NCI-H2107 treated with DMSO at 0.1 percent for 48 hours (cell line): ENCODE measurements around the gene CNGA1.
"Not testable (repeated sequence)": the region's sequence is repeated elsewhere in the genome, so short reads cannot be mapped to it uniquely, and the experiment has no call there.

ENCODE experiments used
- DNase-seq: peaks from one replicate; lab custom pipeline; 2025; ENCODE audit not compliant: unreplicated experiment; lab: John Stamatoyannopoulos, UW

Gene CNGA1

DNA sequence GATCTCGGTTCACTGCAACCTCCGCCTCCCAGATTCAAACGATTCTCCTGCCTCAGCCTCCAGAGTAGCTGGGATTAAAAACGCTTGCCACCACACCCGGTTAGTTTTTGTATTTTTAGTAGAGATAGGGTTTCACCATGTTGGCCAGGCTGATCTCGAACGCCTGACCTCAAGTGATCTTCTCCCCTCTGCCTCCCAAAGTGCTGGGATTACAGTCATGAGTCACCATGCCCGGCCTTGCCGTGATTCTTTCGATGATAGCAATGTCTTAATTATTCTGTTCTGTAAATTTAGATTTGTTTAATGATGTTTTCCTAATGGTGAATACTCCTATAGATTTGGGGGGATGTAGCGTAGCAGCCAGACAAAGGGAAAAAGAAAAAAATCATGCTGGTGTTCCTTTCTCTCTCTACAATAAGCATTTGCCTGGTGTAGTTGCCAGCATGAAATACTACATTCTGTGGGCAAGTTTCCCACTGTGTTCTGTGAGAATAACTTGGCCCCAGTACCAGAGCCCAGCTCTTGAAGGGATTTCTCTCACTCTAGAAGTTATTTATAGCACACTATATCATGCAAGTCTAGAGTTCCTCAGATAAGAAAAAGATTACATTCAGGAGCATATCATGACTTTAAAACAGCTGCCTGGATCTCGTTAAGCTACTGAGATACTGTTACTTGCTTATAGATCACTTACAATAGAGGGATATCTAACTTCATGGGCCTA lies 15.5 kb upstream of the CNGA1 start:
- DNase-seq: no peak

DNA sequence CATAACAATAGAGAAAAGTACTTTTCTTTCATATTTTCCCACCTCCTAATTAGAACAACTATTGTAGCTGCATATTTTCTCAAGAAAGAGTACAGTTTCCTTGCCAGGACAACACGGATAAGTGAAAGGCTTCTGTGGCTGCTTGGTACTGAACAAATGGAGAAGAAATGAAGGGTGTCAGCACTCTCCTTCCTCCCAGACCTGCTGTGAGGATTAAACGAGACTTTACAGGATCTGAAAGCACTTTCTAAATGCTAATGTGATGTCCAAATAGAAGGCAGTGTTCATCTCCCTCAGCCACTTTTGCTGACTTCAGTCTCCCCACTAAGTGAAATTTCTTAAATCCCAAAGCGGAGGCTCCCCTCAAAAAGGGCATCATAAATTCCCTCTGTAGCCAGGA lies 14.0 kb upstream of the CNGA1 start:
- DNase-seq: no peak

DNA sequence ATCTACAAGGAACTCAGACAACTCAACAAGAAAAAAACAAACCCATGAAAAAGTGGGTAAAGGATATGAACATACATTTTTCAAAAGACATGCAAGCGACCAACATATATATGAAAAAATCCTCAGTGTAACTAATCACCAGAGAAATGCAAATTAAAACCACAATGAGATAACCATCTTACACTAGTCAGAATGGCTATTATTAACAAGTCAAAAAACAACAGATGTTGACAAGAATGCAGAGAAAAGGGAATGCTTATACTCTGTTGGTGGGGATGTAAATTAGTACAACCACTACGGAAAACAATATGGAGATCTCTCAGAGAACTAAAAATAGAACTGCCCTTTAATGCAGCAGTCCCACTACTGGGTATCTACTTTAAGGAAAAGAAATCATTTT lies 12.2 kb upstream of the CNGA1 start:
- DNase-seq: no peak

- no peak for DNase-seq
These were observed 11.2 kb upstream of the CNGA1 start for GRCh38 chr4:48027653-48028052.

DNA sequence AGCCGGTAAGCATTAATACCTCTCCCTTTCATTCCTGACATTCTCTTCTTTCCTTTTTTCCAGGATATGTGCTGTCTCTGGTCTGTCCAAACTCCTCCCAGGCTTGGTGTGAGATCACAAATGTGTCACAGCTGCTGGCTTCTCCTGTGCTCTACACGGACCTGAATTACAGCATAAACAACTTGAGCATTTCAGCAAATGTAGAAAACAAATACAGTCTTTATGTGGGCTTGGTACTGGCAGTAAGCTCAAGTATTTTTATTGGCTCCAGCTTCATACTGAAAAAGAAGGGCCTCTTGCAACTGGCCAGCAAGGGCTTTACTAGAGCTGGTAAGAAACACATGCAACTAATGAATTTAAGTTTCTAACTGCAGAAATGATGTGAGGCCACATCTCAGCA lies 8.5 kb upstream of the CNGA1 start:
- no peak for DNase-seq

DNA sequence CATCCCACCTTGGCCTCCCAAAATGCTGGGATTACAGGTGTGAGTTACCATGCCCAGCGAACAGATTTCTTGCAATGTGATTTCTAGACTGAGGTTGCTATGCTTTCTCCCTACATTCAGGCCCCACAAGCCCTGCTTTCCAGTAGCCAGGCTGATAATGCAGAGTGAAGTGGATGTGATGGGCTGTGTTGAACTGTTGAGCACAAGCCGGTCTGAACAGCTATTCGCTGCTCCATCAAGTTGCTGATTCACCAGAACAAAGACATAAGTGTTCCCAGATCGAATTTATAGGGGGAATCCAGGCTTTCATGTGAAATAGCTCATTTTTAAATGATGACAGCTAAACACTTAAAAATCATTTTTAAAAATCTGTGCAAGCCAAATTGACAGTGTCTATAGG lies 8.0 kb upstream of the CNGA1 start:
- DNase-seq: no peak

DNA sequence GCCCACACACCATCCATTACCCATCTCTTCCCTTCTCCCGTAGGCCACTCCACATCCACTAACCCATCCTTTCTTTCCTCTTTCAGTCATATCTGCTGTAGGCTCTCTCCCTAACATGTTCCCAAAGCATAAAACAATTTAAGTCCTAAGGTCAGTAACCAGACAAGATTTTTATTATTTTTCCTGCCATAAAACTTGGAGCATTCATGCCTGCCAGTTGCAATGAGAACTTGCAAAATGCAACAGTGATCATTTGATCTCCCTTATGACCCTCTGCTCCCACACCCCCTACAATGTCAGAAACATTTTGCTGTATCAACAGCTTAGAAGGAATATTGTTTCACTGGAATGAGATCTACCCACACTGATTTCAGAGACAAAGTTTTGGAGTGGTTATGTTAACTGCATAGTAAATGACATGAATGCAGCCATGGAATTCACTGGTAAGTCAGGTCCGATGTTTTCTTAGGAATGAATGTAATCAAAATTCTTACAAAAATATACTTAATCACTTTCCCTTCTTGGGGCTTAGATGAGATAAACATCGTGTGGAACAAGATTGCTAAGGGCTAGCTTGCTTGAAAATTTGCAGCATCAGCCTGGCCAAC lies 5.8 kb upstream of the CNGA1 start:
- no peak for DNase-seq

GRCh38 chr4:48021100-48021499 lies 4.6 kb upstream of the CNGA1 start:
- no peak for DNase-seq

DNA sequence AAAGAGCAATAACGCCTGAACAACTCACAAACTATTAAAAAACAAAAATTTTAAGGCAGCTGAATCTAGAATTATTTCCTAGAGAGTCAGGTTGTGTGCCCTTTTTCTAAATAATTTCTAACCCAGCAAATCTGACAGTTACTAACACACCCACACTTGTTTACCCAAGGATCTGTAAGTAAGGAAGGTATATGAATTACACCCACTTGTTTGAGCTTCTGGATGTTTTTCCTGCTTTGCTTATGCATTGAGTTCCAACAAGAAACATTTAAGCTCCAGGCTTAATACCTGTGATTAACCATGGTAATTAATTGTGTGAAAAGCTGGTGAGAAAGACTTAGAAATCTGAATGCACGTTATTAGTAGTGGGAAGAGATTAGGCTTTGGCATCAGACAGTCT lies 1.6 kb upstream of the CNGA1 start:
- no peak for DNase-seq

DNA sequence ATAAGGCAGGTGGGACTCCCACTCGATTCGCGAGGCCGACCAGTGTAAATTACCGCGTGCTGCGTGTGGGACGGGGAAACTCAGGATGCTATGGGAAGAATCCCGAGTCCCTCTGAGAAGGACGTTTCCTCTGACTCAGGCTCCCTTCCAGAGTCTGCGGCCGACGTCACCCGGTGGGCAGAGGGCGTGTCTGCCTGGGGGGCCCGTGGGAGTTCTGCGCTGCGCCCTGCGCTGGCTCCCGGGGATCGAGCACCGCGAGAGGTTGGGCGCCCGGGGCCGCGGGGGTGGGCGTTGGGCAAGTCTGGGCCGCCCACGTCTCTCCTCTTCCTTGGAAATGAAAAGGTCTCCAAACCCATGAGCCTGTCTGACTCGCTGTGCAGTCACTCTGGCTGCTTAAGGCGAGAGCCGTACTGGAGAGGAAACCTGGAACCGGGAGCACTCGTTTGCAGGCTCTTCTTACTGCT lies 659 bp upstream of the CNGA1 start:
- DNase-seq: no peak

DNA sequence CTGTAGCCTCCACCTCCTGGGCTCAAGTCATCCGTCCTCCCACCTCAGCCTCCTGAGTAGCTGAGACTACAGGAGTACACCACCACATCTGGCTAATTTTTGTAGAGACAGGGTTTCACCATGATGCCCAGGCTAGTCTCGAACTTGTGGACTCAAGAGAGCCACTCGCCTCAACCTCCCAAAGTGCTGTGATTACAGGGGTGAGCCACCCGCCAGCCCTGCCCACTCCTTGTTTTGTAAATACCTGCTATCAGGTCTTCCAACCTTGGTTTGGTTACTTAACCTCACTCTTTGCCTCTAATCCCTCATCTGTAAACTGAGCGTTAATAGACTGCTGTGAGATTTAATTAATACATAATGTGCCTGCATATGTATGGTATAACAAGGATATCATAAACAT lies 803 bp downstream of the CNGA1 start:
- DNase-seq: no peak

DNA sequence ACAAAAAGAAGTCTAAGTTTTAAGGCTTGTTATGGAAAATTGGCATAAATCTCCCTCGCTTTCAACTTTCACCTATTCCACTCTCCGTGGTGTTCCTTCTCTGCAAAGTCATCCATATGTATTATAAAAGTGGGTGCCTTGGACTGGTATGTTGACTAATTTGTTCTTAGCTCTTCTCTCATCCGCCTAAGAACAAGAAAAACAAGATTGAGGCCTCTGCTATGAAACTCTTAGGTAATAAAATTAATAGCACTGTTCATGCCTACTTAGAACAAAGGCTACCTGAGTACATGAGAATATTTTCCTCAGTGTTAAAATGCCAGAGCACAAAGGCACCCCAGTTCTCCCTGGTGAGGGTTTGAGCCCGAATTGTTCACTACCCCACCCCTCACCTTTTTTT lies 1.3 kb downstream of the CNGA1 start:
- no peak for DNase-seq

DNA sequence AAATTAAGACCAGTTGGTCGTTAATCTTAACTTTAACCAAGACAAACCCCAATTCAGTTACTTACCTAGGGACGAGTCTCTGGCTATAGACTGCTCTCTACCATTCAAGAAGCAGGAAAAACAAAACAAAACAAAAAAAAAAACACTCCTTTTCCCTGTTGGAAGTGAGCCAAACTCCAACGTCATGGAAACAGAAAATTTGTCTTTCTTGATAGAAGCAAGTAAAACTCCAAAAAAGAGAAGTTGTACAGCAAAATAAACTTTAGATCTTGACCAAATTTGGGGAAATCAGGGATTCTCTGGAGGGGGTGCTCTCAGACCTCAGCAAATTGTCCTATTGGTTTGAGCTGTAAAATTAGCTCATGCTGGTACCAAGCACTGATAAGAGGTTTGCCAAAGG lies 3.7 kb downstream of the CNGA1 start:
- DNase-seq: no peak

- no peak for DNase-seq
These were observed 4.8 kb downstream of the CNGA1 start for GRCh38 chr4:48011722-48012121.

- DNase-seq: not testable (repeated sequence)
These were observed 5.6 kb downstream of the CNGA1 start for GRCh38 chr4:48010906-48011305.

- DNase-seq: no peak
These were observed 8.4 kb downstream of the CNGA1 start for GRCh38 chr4:48008021-48008596.

DNA sequence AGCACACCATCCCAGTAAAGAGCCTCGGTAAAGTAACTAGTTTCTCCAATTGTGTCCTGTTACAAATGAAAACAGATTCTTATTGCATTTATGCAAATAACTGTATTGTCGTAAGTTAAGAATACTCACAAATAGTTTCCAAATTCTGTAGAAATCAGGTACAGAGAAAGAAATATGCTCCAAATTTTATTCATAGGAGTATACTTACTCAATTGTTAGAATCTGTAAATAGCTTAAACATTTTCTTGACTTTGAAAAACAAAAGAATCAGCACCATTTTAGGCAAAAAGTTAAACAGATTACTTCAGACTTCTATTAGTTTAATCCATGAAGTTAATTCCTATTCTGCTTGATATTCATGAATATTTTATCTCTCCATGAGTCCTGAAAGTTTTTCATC lies 10.7 kb downstream of the CNGA1 start:
- DNase-seq: no peak

- not testable (repeated sequence) for DNase-seq
These were observed 12.9 kb downstream of the CNGA1 start for GRCh38 chr4:48003568-48003967.

DNA sequence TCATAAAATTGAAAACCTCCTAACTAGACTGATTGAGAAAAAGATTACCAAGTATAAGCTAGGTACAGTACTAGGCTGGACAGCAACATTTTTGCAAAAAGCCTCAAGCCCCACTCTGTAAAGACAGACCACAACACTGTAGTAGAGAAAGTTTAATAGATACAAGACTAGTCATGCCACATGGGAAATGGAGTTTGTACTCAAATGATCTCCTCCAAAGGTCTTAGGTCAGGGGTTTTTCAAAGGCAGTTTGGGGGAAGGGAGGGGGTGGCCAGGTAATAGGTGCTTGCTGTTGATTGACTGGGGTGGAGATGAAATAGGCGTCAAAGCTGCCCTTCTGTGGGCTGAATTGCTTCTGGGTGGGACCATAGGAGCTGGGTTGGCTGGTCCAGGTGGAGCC lies 14.2 kb downstream of the CNGA1 start:
- no peak for DNase-seq

- no peak for DNase-seq
These were observed 20.5 kb downstream of the CNGA1 start for GRCh38 chr4:47996021-47996420.

DNA sequence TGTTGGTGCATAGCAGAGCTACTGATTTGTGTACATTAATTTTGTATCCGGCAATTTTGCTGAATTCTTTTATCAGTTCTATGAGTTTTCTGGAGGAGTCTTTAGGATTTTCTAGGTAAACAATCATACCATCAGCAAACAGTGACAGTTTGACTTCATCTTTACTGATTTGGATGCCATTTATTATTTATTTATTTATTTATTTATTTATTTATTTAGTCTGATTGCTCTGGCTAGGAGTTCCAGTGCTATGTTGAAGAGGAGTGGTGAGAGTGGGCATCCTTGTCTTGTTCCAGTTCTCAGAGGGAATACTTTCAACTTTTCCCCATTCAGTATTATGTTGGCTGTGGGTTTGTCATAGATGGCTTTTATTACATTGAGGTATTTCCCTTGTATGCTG lies 24.0 kb downstream of the CNGA1 start:
- DNase-seq: not testable (repeated sequence)

GRCh38 chr4:47990145-47990544 lies 26.3 kb downstream of the CNGA1 start:
- no peak for DNase-seq

DNA sequence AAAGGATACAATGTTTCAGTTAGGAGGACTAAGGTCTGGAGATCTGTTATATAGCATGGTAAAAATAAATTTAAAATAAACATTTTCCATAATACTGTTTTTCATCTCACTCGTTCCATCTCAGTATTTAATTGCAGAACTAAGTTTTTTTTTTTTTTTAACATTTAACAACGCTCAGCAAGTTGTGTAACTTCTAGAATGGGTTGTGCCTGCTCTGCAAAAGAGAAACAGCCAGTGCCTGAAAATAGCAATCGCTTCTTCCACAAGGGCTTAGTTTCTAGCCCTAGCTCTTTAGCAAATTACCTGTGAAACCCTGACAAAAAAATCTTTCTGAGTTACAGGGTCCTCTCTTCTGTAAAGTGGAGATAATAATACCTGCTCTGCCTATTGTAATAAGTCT lies 41.9 kb downstream of the CNGA1 start:
- no peak for DNase-seq
